ENCODE results near the gene GMPPB.

GMPPB gene

DNA sequence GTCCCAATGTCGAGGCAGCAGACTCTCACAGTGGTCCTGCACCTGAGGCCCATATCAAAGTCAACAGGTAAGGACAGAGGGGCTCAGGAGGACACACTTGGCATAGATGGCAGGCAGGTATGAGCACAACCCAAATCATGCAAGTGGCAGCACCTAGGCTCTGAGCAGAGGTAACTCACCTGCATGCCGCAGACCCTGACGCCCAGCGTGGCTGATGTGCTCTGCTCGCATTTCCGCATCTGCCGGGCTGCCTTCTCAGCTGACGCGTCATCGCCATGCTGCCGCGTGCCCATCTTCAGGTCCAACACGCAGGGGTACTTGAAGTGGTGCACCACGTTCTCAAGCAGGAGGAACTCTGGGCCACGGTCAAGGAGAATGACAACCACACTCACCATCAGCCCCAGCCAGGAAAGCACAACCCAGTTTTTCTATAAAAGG, 4.2 kb upstream of the GMPPB start:
- no peak for DNase-seq

DNA sequence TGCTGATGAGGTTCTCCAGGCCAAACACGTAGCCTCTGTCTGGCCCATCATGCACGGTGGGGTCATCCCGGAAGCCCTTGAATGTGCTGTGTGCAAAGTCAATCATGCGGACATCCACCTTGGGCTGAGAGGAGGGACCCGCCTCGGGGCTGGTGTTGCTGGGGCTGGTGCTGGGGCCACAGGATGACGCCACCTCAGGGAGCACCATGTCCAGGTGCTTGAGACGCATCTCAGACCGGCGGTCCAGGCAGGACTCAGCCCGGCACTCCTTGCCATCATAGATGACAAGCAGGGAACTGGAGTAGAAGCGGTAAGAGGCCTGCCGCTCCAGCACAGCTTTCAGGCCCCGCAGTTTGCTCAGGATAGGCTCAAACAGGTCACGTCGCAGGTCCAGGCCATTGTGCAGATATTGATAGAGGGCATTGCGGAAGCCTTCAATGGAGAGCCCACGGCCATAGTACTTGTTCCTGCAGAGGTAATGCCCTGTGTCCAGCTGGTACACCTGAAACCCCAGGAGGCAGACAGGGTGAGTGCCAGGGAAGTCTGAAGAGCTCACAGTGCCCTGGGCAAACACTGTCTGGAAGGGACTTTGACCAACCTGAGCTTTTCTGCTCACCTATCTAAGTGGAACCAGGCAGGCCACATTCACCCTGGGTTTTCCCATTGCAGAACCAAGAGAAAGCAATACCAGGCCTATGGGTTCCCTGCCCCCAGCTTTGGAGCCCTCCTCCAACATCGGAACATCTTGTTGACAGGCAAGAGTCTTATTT, 3.6 kb upstream of the GMPPB start:
- DNase-seq, result no peak

DNA sequence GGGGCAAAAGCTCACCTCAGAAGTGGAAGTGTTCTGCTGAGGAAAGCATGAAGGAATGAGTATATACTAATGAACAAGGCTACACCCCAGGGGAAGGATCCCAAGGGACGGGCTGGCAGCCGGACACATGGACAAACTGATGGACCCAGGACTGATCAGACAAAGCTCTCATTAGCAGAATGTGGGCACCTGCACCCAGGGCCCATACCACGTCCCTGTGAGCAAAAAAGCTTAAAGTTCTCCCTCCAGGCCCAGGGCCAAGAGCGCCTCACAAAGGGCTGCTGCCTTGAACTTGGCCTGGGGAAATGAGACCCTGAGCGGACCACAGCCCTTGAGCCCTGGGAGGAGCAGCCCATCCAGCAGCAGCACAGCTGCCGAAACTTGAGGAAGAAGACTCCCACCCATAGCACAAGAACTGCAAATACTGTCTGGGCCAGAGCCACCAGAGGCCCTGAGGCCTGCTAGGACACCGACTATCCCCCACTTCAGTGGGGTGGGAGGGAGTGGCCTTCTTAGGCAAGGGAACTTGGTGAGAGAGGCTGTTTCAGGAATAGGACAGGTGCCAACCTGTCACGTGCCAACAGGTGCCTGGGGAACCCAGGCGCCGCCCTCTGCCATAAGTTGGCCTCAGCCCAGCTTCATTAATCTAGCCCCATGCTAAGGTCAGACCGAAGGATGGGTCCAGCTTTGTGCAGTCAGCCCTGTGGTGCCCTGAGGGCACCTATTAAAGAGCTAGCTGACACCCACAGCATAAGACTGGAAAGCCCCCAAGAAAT, 2.3 kb upstream of the GMPPB start:
- no peak for DNase-seq

DNA sequence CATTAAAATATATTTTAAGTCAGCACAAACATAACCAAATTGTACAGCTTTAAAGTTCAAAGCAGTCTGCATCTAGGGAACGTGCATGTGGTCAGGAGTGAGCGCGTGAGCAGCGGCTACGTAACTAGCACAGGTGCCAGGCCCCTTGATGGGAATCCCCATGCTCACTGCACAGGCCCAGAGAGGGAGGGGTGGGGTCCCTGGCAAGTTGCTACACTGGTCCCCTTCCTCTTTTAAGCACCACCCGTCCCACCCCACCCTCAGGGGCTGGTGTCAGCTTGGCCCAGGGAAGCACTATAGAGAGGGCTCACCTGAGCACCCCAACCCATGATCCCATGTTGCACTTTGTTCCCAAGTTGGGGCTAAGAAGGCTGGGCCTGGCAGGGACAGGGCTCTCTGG, 835 bp upstream of the GMPPB start:
- DNase-seq, result no peak

DNA sequence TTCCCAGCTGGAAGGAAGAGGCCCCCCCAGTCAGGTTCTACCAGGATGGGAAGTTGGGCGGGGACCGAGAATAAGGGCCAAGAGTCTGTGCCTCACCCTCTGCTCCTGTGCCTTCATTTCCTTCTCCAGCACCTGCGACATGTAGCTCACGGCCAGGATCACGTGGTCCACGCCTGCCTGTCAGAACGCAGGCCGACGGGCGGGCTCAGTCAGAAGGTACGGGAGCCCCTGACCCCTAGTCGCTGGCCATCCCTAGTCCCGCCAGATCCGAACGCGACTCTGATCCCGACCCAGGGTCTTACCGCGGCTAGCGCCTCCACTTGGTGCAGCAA, 489 bp downstream of the GMPPB start:
- no peak for DNase-seq

DNA sequence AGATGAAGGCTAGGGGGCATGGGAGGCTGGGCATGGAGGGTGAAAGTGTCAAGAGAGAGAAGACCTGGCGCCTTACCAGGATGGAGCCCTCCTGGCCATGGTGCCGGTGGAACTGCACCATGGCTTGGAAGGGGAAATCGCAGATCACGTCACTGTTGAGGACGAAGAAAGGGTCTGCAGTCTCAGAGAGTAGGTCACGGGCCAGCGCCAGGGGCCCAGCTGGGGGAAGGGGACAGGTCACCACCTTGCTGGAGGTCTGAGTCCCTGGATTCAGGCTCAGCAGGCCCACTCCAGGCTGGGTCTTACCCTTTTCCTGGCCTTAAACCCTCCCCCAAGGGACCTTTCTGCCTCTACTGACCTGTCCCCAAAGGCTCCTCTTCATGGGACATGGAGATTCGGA, 855 bp downstream of the GMPPB start:
- DNase-seq, result no peak

DNA sequence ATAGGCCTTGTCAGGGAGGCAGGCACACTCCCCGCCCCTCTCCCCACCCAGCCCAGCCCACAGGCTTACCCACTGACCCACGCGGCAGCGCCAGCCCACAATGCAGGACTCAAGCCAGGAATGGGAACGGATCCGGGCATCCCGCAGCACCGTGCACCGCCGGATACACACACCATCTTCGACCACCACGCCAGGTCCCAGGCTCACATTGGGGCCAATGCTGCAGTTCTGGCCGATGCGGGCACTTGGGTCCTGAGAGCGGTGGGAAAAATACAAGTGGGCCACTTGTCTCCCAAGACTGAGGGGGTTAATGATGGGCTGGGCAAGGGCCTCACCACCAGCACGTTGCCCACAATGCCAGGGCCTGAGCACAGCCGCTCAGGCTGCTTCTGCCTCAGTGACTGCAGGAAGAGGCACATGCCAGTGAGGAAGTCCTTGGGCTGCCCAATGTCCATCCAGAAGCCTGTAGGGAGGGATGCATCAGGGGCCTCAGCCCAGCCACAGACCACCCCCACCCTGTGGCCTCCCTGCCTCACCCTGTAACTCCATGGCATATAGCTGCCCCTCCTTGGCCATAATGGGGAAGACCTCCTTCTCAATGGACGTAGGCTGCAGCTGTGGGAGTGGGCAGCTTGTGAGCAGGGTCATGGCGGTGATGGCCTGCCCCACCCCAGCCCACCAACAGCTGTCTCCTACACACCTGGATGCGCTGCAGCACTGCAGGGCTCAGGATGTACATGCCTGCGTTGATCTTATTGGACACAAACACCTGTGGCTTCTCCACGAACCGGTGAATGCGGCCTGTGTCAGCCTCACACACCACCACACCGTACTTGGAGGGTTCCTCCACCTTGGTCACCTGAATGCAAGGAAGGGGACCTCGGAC, 1.6 kb downstream of the GMPPB start:
- DNase-seq, result no peak

DNA sequence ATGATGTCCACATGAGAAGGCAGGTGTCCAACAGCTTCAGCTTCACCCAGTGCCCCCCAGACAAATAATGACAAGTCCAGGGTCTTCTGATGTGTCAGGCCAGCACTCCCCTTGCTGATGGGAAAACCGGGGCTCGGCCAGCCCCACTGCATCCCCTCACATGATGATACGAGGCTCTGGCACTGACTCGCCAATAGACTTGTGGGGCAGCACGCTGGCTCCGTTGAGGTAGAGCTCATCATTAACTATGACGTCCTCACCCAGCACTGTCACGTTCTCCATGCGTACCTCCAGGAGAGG, 2.2 kb downstream of the GMPPB start:
- no peak for DNase-seq

DNA sequence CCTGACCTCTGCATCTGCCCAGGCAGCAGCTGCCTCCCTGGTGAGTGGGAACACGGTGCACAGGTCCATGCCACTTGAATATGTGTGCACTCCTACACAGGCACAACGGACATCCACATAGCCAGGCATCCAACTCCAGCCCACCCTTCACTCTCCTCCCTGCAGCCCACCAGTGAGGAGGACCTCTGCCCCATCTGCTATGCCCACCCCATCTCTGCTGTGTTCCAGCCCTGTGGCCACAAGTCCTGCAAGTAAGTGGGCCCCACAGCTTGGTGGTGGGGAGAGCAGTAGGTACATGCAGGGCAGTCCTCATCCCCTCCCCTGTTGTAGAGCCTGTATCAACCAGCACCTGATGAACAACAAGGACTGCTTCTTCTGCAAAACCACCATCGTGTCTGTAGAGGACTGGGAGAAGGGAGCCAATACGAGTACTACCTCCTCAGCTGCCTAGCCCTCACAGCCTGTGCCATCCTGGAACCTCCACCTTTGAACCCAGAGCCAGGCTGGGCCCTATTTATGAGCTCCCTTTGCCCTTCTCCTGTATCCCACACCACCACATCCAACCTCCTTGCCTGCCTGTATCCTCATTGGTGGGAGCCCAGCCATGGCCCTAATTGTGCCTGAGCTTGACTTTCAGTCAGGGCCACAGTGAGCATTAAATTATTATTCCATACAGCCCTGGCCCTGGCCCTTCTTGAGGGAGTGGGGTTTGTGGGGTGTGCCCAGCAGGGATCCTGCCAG, 2.7 kb downstream of the GMPPB start:
- DNase-seq, result no peak

DNA sequence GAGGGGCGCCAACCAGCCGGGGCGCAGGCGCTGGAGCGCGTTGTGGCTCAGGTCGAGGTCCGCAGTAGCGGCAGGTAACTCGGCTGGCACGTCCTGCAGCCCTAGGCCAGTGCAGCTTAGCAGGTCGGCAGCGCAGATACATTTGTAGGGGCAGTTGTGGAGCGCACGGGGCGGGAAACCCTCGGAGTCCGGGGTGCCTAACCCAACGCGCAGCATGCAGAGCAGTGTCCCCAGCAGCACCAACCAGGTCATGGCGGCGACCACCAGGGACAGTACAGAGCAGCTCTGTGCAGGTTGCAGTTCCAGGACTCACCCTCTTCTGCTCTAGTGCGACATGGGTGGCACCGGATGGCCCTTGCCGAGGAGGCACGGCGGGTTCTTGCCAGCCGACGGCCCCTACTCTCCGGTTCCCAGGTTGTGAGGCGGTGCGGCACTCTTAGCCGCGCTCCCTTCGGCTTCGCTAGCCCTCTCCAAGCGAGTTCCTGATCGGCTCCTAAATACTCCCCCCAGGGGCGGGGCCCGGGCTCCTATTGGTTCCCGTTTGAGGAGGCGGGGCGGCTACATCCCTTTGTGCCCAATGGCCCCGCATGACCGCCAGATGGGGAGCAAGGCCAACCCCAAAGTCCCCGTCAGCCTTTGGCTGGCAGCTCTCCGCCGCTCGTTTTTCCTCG, 4.4 kb downstream of the GMPPB start, which contains the start of gene AMIGO3:
TSS of gene AMIGO3 (minus strand) at position 471 of the 671 bp plus-strand sequence. CDS start at position 252, 219 bp downstream.
- DNase-seq, result peak; percentile 98

DNA sequence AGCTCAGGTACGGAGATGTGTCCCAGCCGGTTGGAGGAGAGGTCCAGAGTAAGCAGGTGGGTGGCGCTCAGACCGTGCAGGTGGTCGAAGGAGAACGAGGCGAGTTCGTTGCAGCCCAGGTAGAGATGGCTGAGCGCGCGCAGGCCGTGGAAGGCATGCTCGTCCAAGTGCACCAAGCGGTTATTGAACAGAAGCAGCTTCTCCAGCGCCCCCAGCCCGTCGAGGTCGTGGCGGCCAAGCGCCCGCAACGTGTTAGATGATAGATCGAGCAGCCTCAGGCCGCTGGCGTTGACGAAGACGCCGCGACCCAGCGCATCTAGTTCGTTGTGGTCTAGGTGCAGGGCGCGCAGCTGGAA, 4.9 kb downstream of the GMPPB start:
- no peak for DNase-seq

DNA sequence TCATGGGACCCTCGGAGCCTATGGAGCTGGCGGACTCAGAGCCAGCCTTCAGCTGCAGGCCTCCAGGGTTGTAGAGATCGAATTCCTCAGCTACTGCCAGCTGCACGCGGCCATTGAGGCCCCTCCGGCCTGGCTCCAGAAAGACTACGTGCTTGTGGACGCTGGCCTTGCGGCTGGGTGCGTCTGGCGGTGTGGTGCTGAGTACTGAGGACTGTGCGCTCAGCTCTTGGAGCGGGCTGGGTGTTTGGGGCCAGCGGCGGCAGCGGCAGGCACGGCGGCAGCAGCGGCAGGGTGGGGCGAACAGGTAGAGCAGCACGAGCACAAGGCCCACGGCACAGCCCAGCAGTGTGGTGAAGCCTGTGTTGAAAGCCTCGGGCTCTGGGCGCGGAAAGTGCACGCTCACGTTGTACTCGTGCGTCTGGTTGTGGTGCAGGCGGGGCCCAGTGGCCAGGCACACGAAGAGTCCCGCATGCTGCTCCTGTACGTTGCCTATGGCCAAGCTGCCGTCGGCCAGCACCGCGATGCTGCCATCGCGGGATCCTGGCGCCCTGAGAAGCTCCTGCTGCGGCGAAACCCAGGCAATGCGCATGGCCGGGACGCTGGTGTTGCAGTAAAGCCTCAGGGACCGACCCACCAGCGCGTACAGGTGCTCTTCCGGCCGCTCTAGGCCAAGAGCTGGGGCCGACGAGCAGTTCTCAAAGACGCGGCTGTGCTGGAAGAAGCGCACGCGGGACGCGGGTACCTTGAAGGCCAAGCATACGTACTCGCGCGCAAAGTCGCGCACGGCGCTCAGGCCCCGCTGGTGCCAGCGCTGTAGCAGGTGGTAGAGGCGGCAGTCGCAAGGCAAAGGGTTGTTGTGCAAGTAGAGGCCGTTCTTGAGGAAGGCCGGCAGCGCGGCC, 5.5 kb downstream of the GMPPB start:
- no peak for DNase-seq

DNA sequence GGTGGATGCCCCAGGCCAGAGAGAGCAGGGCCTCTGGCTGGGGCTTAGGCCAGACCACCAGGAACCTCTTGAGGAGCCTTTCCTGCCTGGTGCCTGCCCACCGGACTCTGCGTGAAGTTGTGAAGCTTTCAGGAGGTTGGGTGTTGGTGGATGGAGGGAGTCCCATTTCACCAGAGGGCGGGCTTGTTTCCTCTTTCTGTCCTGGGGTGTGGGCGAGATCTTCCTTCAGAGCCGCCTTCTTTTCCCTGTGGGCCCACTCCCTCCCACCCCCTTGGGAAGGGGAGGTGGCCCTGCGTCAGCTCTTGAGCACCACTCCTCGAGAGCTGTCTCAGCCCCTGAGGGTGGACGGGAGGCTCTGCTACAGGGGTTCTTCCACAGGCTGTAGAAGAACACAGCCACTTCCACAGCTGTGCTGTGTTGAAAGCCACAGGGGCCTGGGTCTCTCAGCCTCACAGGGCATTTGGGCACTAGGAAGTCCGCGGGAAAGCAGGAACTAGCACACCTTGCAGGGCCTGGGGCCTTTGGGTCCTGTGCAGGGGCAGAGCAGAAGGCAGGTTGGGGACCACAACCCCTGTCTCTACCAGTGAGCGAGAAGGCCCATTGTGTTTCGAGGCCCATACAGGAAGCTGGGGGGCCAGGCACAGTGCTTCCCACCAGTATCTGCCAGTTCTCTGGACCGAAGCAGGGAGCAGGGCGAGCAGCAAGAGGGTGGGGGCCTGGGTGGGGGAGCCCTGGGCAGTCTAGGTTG, 6.4 kb downstream of the GMPPB start:
- no peak for DNase-seq

DNA sequence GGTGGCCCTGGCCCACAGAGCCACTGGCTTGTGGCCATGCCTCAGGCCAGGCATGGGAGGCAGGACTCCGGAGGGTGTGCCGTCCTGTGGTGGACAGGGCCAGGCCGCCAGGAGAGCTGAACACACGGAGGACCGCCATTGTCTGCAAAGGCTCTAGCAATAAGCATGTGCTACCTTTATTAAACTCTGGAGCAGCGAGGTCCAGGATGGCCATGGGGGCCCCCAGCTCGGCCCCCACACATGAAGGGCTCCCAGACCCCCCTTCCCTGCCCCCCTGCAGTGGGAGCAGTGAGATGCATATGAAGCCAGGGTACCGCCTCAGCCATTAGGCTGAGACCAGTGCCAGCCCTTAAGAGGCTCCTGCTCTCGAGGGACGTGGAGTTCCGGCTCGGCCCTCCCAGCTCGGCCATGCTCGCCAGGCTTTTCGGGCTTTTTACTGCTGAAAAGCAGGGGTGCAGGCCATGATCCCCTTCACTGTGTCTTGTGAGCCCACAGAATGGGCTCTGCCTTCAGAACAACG, 7.0 kb downstream of the GMPPB start:
- DNase-seq, result no peak

DNA sequence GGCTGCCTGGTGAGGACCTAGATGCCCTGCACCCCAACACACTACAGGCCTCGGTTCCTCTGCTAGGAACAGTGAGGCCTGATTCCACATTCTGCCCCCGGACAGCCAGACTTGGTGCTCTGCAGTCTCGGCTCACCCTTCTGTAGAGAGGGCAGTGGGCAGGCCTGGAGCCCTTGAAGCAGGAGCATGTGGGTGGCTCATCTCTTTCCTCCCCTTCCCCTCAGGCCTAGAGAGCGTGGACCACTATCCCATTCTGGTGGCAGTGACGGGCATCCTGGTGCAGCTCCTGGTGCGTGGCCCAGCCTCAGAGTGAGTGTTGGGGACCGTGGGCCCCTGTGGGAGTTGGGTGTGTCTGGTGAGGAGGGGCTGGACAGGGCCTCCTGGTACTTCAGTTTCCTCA, 7.6 kb downstream of the GMPPB start:
- no peak for DNase-seq

DNA sequence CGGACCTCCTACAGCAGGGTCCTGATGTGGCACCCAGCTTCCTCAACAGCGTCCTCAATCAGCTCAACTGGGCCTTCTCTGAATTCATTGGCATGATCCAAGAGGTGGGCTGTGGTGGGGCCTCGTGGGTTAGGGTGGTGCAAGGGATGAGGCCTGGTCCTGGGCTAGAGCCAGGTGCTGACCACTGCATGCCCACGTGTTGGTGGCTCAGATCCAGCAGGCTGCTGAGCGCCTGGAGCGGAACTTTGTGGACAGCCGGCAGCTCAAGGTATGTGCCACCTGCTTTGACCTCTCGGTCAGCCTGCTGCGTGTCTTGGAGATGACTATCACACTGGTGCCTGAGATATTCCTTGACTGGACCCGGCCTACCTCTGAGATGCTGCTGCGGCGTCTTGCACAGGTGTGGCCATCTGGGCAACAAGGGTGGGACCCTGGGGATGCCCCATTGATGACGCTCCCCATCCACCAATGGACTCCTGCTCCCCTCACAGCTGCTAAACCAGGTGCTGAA, 8.1 kb downstream of the GMPPB start:
- DNase-seq, result no peak

DNA sequence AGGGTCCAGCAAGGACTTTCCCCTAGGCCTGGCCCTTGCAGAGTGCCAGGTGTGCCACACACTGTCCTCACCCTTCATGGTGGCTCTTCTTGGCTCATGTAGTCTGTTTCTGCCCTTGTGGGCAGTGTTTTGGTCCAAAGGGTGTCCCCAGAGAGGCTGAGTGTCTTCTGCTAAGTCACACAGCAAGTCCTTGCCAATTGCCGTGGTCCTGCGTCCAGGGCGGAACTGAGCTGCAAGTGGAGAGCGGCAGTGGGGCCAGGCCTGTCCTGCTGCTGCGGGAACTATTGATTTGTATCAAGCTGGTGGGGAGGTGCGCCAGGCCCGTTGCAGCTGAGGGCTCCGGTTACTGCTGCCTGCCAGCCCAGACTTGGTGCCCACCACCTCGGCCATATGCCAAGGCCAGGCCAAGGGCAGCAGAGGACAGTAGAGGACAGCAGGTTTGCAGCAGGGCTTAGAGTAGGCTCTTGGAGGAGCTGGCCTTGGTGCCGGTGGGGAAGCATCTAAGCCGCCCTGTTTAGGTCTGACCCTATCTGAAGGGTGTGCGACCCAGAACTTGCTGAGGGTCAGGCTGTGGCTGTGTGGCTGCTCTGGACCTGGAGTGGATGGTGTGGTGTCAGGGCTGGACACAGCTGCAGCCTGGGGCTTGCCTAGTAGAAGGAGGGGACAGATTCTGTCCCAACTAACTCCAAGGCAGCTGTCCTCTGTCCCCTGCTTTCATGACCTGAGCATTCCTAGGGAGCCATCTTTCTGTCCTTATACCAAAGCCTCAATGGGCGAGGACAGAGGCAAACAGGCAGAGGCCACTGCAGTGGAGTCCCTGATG, 8.8 kb downstream of the GMPPB start:
- no peak for DNase-seq

DNA sequence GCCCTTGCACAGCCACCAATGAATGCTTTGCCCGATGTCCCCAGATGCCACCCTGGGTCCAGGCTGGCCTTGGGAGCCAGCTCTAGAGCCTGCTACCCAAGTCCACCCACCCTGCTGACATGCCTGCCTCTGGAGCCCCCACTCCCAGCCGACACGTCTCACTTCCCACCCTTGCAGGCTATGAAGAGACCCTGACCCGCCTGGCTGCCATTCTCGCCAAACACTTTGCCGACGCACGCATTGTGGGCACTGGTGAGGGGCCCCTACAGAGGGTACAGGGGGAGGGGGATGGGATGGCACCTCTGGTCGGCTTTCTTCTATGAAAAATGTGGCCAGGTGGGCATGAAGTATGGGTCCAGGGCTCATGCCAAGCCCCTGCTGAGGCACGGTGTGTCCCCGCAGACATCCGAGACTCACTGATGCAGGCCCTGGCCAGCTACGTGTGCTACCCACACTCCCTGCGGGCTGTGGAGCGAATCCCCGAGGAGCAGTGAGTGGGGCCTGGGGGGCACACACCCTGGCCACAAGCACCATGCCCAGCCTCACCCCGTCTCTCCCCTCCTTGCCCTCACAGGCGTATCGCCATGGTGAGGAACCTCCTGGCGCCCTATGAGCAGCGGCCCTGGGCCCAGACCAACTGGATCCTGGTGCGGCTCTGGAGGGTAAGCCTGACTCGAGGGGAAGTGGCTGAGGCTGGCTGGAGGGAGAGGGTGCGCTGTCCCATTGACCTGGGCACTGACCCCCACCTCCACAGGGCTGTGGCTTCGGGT, 10.2 kb downstream of the GMPPB start:
- no peak for DNase-seq
